OCI-LY3 (cell line): ENCODE results near the gene CUTC.

Experiments
- H2AFZ ChIP-seq: fragments of 200-600, 300-600 bp; shearing (Covaris generic); 2 replicates; pipeline ENCODE4 v1.6.0; 2014; ENCODE audit warnings: antibody characterized with exemption, low read depth, low read length
- H3K27ac ChIP-seq: fragments of 200-600, 300-600 bp; sonication (generic); 2 replicates; pipeline ENCODE4 v1.5.1; 2014; ENCODE audit warnings: mild to moderate bottlenecking, low read length, moderate library complexity, mixed read lengths
- H3K27me3 ChIP-seq: fragments of 200-600, 300-600 bp; sonication (generic); 2 replicates; pipeline ENCODE4 v1.6.1; 2014; ENCODE audit warnings: low read depth, low read length, mixed read lengths
- H3K36me3 ChIP-seq: fragments of 200-600, 300-600 bp; sonication (generic); replicated peaks from 2 replicates; pipeline ENCODE3; 2014; ENCODE audit warnings: low read depth, low read length, mixed read lengths
- H3K4me1 ChIP-seq: fragments of 300-600, 200-600 bp; sonication (generic); 2 replicates; pipeline ENCODE4 v1.6.1; 2014; ENCODE audit warnings: low read length, mixed read lengths
- H3K4me2 ChIP-seq: fragments of 200-600, 300-600 bp; sonication (generic); 2 replicates; pipeline ENCODE4 v1.6.1; 2014; ENCODE audit warnings: low read length, mixed read lengths
- H3K4me3 ChIP-seq: fragments of 300-600, 200-600 bp; sonication (generic); 2 replicates; pipeline ENCODE4 v1.5.1; 2014; ENCODE audit warnings: antibody characterized with exemption, mild to moderate bottlenecking, low read length, moderate library complexity
- H3K79me2 ChIP-seq: fragments of 300-600, 200-600 bp; shearing (Covaris generic); 2 replicates; pipeline ENCODE4 v1.6.1; 2014; ENCODE audit warnings: mild to moderate bottlenecking, low read length, mixed read lengths
- H3K9ac ChIP-seq: fragments of 300-600, 200-600 bp; shearing (Covaris generic); 2 replicates; pipeline ENCODE4 v1.6.0; 2014; ENCODE audit warnings: mild to moderate bottlenecking, low read length, moderate library complexity
- H3K9me3 ChIP-seq: fragments of 200-600, 300-600 bp; shearing (Covaris generic); 2 replicates; pipeline ENCODE4 v1.6.1; 2014; ENCODE audit warnings: low read length, mixed read lengths; ENCODE audit not compliant: insufficient read depth
- H4K20me1 ChIP-seq: fragments of 200-600, 300-600 bp; sonication (generic); 2 replicates; pipeline ENCODE4 v1.6.1; 2016; ENCODE audit warnings: low read length, mixed read lengths; ENCODE audit not compliant: insufficient read depth
- EZH2phosphoT487 ChIP-seq: fragments of 200-600 bp; shearing (Covaris generic); IDR thresholded peaks from 2 replicates; pipeline ENCODE4 v1.6.1; 2018; ENCODE audit warnings: antibody characterized with exemption, mixed run types, low read depth
- TF ChIP-seq, protein P1 (sequence below): fragments of 200-600, 300-600 bp; sonication (generic); IDR thresholded peaks from 2 replicates; pipeline ENCODE4 v1.5.1; 2014; ENCODE audit warnings: antibody characterized with exemption, low read length, low read depth

CUTC gene

DNA sequence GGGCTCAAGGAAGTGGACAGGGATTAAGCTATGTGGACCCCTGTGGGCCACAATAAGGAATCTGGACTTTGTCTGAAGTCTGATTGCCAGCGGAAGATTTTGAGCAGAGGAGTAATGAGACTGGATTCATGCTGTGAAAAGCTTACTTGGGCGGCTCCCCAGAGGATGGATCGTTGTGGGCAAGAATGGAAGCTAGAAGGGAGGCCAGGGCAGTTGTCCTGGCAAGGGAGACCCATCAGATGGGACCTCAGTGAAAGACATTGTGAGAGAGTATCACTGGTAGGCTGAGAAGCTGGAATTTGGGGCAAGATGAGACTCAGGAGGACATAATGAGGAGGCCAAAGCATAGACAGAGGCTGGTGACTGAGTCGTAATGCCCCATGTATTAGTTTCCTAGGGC lies 66.0 kb downstream of the CUTC start:
- Histone ChIP-seq H3K27ac (no peak overlapping the region), H3K4me3 (no peak overlapping the region), H3K36me3 (no peaks in the 10 kb centered on the region), H3K27me3 (no peaks in the 10 kb centered on the region), H3K9me3 (no peaks in the 10 kb centered on the region), H2AFZ (no peak overlapping the region), H3K9ac (no peak overlapping the region), H4K20me1 (no peaks in the 10 kb centered on the region), H3K79me2 (no peaks in the 10 kb centered on the region), H3K4me1 (no peaks in the 10 kb centered on the region), H3K4me2 (no peak overlapping the region)
- TF ChIP-seq, protein P1, sequence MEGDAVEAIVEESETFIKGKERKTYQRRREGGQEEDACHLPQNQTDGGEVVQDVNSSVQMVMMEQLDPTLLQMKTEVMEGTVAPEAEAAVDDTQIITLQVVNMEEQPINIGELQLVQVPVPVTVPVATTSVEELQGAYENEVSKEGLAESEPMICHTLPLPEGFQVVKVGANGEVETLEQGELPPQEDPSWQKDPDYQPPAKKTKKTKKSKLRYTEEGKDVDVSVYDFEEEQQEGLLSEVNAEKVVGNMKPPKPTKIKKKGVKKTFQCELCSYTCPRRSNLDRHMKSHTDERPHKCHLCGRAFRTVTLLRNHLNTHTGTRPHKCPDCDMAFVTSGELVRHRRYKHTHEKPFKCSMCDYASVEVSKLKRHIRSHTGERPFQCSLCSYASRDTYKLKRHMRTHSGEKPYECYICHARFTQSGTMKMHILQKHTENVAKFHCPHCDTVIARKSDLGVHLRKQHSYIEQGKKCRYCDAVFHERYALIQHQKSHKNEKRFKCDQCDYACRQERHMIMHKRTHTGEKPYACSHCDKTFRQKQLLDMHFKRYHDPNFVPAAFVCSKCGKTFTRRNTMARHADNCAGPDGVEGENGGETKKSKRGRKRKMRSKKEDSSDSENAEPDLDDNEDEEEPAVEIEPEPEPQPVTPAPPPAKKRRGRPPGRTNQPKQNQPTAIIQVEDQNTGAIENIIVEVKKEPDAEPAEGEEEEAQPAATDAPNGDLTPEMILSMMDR, result no peak
- TF ChIP-seq EZH2phosphoT487, result no peak

DNA sequence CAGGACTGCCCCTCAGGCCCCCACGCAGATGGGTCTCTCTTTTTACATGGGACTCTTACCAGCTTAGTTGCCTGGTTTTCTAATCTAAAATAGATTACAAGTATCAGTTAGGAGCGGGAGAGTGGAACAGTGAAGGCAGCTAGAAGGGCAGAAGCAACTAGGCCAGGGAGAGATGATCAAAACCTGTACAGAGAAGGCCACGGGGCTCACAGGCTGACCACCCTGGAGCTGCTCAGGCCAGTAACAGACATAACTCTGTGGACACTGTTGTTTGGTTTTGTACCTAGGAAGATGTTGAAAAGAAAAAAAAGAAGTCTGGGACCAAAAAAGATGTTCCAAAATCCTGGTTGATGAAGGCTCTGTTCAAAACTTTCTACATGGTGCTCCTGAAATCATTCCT lies 66.9 kb downstream of the CUTC start:
- TF ChIP-seq, protein P1, result no peak
- TF ChIP-seq EZH2phosphoT487, result no peak
- no peaks in the 10 kb centered on the region for H3K36me3 ChIP-seq
- no peaks in the 10 kb centered on the region for H3K79me2 ChIP-seq

DNA sequence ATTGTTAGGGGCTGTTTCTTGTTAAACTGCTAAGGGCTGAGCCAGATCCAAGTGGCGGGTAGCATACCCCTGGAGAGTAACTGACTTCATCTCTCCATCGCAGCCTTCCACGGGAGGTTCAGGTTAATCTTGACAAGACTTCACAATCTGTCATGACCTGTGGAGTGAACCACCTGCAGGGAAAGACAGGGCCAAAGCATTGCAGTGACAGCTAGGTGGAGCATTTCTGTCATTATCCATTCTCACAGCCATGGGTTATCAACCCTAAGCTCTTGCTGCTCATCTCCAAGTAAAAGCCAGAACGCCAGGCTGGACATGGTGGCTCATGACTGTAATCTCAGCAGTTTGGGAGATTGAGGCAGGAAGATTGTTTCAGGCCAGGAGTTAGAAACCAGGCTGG lies 67.6 kb downstream of the CUTC start:
- H3K4me3 ChIP-seq, result no peak overlapping the region
- no peaks in the 10 kb centered on the region for H3K36me3 ChIP-seq
- H3K9ac ChIP-seq, result no peak overlapping the region
- no peak overlapping the region for H3K27ac ChIP-seq
- H3K9me3 ChIP-seq, result no peaks in the 10 kb centered on the region
- no peak overlapping the region for H2AFZ ChIP-seq
- H4K20me1 ChIP-seq, result no peaks in the 10 kb centered on the region
- no peak for TF ChIP-seq EZH2phosphoT487
- TF ChIP-seq, protein P1, result no peak
- H3K79me2 ChIP-seq, result no peaks in the 10 kb centered on the region
- no peak overlapping the region for H3K4me2 ChIP-seq
- no peaks in the 10 kb centered on the region for H3K27me3 ChIP-seq
- H3K4me1 ChIP-seq, result no peaks in the 10 kb centered on the region

More for the DNA sequence above, 66.9 kb downstream of the CUTC start:
- Histone ChIP-seq H3K4me2 (no peak overlapping the region), H2AFZ (no peak overlapping the region), H3K9ac (no peak overlapping the region), H3K27ac (no peak overlapping the region), H4K20me1 (no peaks in the 10 kb centered on the region), H3K27me3 (no peaks in the 10 kb centered on the region), H3K4me3 (no peak overlapping the region), H3K9me3 (no peaks in the 10 kb centered on the region), H3K4me1 (no peaks in the 10 kb centered on the region)

DNA sequence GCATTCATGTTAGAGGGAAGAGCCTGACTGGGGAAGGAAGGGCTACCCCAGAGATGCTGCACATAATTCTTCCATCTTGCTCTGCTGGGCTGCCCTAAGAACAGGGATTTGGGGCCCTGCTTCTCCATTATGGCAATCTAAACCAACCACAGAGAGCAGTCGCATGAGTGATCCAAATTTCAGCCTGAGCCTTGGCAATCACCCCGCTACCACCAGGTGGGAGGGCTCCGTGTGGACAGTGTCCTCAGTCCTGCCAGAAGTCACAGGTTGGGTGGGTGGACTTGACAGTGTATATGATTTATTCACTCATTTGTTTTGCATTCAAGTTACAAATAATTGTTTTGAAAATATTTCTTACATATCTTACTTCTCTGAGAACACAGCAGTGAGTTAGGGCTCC lies 72.4 kb downstream of the CUTC start:
- H3K79me2 ChIP-seq, result no peaks in the 10 kb centered on the region
- H3K27ac ChIP-seq, result no peak overlapping the region
- H2AFZ ChIP-seq, result no peak overlapping the region

More for the DNA sequence above, 72.4 kb downstream of the CUTC start:
- Histone ChIP-seq H3K9me3 (no peaks in the 10 kb centered on the region), H3K27me3 (no peaks in the 10 kb centered on the region), H3K4me3 (no peak overlapping the region), H3K4me2 (no peak overlapping the region), H3K36me3 (no peaks in the 10 kb centered on the region), H4K20me1 (no peaks in the 10 kb centered on the region), H3K9ac (no peak overlapping the region), H3K4me1 (no peaks in the 10 kb centered on the region)
- TF ChIP-seq EZH2phosphoT487, result no peak
- TF ChIP-seq, protein P1, result no peak
